ENCODE data around the gene CEP104.

GRCh38 chr1:3828391-3828790 is 28.6 kb downstream of the CEP104 start:
- TF ChIP-seq CREM (IDR thresholded peaks at IDR 0.05; ENCODE audit: low read depth) (no peak), MEF2A (IDR thresholded peaks at IDR 0.05; ENCODE audit: insufficient read depth, low read depth, low read length) (no peak), JUND (IDR thresholded peaks at IDR 0.05; ENCODE audit: low read depth, low read length) (no peak), BHLHE40 (IDR thresholded peaks at IDR 0.05; ENCODE audit: borderline replicate concordance in 1 of 2, low read depth in 2 of 2, low read length in 1 of 2) (no peak), RAD21 (IDR thresholded peaks at IDR 0.05; ENCODE audit: insufficient read depth, low read depth, low read length) (no peak)
